Effector CD4-positive, alpha-beta T cell (primary cell): ENCODE measurements around the gene SNX9.
"Not testable (repeated sequence)": the region's sequence is repeated elsewhere in the genome, so short reads cannot be mapped to it uniquely, and the experiment has no call there.

Experiments
- DNase-seq: peaks from one replicate; pipeline ENCODE4 v3.0.0-alpha.2; 2020

The SNX9 gene

DNA sequence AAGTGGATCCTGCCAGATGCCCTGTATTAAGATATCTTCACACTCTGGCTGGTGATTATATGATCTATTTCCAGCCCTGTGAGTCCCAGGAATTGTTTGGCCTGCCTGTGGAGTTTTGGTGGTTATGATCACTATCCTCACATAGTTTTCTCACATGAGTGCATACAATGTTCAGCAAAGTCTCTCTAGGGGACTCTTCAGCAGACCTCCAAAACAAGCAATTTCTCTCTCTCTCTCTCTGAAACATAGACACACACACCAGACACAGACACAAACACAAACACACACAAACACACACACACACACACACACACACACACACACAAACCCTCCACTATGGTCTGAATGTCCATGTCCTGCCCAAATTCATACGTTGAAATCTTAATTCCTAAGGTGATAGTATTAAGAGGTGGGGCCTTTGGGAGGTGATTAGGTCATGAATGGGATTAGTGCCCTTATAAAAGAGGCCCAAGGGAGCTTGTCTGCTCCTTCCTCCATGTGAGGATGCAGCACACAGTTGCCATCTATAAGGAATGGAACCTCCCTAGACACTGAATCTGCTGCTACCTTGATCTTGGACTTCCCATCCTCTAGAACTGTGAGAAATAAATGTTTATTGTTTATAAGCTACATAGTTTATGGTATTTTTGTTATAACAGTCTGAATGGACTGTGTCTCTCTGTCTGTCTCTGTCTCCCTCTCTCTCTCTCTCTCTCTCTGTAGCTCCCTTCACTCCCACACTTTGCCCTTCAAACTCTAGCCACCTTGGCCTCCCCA, 136.6 kb downstream of the SNX9 start:
- DNase-seq: no peak

DNA sequence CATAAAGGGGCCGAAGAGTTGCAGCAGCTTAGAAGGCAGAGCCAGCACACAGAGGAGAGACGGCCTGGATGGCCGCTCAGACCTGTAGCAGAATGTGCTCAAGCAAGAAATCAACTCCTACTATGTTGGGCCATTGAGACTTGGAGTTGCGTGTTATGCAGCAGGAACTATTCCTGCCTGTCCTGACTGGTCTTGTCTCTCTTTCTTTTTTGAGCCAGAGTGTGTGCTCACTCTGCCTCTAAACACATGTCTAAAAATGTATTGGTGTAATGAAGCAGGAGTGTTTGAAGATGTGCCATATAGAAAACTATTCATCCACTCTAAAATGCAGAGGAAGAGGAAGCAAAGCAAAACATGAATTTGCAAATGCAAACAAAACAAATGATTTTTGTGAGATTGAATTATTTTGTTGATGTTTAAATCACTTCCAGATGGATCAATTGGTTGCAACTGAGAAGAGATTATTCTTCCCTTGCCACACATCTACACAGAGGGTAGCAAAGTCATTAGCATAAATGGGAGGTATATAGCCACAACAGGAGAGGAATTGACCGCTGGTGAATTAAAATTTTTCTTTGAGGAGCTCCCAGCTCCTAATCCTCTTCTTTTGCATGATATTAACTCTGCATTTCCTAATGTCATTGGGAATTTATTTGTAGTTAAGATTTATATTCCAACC, 138.2 kb downstream of the SNX9 start:
- no peak for DNase-seq

DNA sequence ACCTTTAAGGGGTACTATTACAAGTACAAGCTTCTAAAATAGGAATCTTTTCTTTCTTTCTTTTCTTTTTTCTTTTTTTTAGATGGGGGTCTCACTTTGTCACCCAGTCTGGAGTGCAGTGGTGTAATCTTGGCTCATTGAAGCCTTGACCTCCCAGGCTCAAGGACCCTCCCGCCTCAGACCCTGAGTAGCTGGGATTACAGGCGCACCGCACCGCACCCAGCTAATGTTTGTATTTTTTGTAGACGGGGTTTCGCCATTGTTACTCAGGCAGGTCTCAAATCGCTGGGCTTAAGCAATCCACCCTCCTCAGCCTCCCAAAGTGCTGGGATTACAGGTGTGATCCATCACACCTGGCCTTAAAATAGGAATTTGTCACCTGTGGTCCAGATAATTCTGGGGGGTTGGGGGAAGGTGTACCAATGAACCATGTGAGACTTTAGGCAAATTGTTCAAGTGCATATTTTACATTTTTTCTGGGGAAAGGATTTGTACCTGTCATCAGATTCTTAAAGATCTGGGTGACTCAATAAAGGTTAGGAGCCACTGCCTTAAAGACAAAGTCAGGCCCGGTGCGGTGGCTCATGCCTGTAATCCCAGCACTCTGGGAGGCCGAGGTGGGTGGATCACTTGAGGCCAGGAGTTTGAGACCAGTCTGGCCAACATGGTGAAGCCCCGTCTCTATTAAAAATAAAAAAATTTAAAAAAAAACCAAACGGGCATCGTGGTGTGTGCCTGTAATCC, 139.0 kb downstream of the SNX9 start:
- DNase-seq: no peak

DNA sequence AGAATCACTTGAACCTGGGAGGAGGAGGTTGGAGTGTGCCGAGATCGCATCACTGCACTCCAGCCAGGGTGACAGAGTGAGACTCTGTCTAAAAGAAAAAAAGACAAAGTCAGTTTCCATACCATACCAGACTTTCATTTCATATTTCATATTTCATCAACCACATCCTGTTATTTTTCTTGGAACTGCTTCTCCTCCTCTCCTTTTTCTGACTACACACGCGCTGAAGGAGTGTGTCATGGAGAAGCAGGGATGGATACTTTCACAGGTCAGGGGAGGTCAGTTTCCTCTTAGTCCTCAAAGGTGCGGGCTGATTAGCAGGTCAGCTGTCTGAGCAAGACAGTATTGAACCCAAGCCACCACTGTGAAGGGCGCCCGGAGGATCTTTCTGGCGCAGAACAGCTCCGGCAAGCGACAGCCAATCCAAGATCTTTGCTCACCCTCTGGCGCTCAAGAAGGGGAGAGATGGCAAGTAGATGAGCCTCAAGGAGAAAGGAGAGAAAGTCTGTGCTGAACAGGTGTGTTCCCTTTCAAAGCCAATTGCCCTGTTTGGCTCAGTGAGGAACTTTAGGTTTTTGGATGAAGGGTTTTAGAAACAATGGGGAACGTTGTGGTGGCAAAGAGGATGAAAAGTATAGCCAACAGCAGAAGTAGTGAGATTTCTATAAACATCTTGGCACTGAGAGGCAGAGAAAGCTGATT, 139.7 kb downstream of the SNX9 start:
- no peak for DNase-seq

DNA sequence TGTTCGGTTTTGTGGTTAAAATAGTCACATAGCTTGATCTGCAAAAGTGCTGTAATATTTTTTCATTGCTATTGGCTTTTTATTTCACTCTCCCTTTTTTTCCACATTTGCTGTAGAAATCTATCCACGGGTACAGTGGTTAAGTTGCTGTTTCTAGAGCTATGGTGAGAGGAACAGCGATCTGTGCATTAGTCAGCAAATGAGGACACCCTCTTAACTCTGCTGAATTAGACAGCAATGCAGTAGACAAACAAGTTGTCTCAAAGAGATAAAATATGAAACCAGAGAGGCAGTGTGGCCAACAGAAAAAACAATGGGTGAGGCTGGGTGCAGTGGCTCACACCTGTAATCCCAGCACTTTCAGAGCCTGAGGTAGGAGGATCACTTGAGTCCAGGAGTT, 141.1 kb downstream of the SNX9 start:
- DNase-seq: no peak

DNA sequence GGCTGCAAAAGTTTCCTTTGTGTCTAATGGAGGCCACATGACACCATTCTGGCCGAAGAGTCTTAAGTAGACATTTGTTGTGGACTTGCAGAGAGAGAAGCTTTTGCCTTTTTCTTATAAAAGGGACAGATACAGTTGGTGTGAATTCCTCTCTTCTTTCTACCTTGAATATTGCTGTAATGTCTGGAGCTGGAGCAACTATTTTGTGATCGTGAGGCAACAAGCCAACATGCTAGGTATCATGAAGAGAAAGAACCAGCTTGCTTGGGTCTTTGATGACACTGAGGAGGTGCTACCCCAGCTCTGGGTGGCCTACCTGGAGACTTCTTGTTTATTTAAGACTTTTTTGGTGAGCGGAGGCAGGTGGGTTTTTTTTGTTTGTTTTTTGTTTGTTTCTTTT, 142.3 kb downstream of the SNX9 start:
- no peak for DNase-seq

DNA sequence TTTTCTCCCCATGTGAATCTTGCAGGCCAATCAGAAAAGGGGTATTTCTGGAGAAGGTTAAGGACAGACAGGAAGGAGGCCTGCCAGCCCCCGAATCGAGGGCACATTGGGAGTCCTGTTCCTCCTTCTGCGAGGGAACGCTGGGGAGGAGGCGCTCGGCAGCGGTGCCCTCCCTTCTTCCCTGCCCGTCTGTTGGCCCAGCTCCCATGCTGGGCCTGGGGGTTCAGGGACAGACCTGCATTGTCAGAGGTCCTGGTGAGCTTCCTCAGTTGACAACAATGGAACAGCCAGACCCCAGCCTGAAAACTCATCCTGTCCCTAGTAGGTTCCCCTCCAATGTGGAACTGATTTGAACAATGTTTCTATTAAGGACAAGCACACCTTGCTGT, 143.5 kb downstream of the SNX9 start:
- no peak for DNase-seq

DNA sequence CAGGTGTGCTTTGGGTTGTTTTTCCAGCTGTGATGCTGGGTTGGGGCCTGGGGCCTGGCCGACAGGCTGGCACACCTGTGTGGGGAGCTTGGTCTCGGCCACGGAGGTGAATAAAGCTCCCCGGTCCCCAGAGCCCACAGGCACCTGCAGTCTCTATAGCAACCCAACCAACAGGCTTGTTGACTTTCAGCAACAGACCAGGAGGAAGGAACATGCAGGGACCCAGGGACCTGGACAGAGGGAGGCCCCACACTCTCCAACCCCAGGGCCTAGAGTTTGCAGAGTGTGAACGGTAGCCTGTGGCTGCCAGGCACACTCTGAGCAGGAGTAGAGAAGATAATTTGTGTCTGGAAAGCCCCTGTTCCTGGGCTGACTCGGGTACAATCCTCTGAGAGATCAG, 144.0 kb downstream of the SNX9 start:
- DNase-seq: no peak

DNA sequence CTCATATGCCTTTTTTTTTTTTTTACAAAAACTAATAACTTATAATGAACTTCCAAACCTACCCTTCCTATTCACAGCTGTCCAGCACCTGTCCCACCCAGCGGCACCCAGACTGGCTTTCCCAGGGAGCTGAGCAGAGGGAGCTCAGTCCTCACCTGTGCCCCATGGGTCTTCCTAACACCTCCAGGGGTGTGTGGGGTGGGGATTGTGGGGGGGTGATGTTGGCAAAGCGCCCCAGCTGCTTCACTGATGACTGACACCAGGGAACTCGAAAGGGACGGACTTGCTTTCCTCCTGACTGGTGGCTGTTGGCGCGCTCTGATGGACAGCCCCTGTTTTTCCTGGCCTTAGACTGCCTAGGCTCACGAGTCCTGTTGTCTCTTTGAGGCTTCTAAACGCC, 144.4 kb downstream of the SNX9 start:
- DNase-seq: no peak

DNA sequence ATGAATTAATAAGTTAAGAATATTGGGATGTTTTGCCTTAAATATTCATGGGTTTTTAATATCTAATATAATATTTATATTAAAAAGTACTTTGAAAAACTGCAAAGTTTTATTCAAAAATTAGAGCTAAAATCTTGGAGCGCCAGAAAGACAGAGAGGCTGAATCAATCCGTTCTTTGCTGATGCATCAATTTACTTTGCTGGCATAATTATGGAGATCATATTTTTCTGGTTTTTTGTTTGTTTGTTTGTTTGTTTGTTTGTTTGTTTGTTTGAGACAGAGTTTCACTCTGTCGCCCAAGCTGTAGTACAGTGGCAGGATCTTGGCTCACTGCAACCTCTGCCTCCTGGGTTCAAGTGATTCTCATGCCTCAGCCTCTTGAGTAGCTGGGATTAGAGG, 149.1 kb downstream of the SNX9 start:
- DNase-seq: not testable (repeated sequence)

DNA sequence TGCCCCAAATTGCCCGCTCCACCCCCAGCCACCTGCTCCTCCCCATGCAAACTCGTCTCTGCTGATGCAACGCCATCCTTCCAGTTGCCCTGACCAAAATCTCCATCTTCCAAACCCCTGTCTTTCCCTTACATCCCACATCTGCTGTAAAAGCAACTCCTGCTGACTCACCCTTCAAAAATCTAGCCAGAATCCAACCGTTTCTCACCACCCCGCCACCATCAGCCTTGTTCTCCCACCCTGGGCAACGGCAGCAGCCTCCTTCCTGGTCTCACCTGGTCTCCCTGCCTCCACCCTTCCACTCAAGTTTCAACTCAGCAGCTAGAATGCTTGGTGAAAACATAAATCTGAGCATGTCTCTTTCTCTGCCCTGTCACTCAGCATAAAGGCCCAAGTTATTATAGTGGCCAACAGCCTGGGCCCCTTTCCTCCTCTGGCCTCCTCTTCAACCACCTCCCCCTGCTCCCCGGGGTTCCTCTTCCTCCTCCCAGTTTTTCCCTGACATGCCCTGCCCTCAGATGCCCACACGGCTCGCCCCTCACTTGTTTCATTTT, 151.4 kb downstream of the SNX9 start:
- no peak for DNase-seq

DNA sequence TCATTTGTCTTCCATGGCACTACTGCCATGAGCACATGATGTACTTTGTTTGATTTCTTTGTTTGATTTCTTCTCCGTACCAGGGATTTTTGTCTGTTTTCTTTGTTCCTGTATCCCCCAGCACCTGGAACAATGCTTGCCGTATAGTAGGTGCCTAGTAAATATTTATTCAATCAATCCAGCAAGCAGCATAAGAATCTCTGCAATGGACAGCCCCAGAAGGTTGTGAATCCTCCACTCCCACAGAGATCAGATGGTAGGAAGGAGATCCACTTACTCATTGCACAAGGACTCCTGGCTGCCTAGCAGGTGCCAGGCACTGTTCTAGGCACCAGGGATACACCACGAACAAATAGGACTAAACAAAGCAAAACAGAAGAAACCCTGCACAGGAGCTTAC, 151.9 kb downstream of the SNX9 start:
- DNase-seq: no peak

DNA sequence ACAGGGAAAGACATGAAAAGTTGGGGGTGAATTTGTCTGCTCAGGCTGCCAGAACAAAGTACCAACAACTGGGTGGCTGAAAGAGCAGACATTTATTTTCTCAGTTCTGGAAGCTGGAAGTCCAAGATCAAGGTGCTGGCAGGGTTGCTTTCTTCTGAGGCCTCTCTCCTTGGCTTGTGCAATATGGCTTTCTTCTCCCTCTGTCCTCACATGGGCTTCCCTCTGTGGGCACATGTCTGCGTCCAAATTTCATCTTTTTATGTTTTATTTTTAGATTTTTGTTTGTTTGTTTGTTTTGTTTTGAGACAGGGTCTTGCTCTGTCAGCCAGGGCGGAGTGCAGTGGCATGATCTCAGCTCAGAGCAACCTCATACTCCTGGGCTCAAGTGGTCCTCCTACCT, 152.4 kb downstream of the SNX9 start:
- no peak for DNase-seq

DNA sequence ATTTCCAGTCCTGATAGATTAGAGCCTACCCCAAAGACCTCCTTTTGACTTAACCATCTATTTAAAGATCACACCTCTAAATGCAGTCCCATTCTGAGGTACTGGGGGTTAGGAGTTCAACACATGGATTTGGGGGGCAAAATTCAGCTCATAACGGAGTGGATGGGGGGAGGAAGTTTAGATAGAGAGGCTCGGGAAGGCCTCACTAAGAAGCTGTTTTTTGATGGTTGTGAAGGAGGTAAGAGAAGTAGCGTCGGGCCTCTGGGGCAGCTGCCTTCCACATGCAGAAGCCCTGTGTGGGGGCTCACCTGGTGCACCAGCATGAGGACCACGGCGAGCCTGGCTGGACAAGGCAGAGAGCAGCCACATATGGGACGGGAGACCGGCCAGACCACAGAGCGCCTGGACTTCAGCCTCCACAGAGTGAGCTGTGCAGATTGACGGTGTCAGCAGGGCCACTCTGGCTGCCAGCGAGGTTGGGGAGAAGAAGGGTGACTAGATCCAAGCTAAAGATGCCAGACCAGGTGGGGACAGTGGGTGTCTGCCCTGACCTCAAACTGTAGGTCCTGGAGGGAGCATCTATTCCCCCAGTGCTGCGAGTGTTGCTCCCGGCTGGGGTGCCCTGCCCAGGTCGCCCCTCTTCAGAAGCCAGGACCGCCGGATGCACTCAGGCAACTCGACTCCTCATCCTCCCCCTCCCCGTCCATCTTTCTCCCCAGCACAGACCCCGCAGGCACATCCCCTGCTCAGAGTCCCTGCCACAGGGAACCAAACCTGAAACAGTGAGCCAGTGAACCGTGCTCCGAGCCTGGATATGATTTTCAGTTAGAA, 153.5 kb downstream of the SNX9 start:
- no peak for DNase-seq

DNA sequence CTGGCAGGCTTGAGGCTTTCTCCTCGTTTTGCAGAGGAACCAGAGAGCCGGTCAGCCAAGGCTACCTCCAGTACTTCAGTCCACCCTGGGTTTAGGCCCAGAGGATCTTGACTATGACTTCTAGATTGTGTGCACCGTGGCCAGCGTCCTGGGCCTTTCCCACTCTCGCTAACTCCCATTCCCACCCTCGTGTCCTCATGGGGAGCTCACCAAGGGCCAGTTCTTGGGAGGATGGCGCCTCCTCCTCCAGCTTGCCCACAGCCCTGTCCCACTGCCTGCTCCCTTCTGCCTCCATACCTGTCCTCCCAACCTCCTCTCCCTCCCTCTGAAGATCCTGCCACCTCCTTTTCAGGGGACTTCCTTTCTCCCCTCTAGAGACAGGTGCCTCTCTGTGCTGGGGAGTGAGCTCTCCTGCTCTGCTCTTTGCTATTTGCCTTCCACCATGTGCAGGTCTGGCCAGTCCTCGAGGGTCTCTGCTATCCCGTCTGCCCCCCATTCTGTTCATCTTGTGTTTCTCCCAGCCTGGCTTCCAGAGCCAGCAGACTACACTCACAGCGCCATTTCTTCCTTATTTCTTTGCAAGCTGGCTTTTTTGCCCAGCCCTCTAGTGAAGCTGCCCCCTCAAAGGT, 154.2 kb downstream of the SNX9 start:
- no peak for DNase-seq

DNA sequence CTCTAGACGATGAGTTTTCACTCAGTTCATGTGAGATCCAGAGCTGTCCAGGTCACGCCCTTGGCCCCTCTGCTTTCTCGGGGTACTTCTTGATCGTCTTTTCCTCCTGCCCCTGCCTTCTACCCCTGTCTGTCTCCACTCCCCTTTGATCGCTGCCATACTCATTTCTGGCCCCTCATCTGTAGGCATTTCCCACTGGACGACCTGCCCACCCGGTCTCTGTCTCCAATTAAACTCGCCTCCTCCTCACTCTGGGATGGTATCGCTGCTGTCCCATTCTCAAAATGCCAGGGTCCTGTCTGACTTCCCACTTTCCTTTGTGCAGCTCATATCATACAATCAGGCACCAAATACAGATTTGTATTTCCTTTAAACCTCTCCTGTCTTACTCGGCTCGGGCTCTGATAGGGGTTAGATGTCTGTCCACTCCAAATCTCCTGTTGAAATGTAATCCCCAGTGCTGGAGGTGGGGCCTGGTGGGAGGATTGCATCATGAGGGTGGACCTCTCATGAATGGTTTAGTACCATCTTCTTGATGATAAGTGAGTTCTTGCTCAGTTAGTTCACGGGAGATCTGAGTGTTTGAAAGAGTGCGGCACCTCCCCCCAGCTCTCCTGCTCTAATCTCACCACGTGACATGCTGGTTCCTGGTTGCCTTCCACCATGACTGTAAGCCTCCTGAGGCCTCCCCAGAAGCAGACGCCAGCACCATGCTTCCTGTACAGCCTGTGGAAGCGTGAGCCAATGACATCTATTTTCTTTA, 155.2 kb downstream of the SNX9 start:
- no peak for DNase-seq

DNA sequence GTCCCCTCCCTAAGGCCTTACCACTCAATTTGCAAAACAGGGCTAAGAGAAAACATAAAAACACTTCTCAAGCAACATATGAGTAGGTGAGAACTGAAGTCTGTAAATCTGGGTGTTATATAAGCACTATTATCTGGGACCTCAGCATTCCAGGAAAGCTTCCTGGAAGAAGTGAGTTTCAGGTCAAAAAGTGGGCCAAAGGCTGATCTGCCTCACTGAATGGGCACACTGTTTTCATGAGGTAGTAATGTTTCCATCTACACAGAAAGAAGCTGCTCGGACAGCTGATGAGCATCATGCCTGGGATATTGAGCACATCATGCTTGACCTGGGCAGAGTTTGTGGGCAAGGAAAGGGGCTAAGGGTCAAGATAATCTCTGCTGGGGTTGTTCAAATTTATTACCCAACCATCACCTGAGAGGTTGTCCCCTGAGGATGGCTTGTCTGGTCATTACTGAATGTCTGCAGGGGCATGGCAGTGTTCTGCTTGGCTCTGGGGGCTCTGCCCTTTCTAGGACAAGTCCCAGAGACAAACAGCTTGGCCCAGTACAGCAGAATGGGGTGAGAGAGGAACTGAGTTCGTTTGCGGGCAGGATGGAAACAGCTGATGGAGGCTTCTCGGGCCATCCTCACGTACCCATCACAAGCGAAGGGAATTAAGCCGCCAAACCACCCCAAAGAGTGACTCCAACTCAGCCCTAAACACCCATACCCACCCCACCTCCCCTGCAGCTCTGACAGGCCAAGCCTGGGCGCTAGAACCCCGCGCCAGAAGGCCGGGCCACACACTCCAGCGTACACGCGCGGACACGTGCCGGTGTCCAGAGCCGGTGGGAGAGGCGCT, 157.5 kb downstream of the SNX9 start:
- peak; percentile 7 for DNase-seq

DNA sequence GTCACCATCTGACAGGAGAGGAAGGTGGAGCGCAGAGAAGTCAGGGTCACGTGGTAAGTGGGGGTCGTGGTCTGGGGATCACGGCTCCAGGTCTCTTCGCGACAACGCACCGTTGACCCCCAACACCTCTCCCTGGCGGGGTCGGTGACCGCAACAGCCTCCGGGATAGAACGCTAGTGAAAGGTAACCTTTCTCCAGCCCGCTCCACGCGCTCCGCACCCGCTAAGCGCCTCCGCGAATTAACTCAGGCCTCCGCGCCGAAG, 158.0 kb downstream of the SNX9 start:
- no peak for DNase-seq

DNA sequence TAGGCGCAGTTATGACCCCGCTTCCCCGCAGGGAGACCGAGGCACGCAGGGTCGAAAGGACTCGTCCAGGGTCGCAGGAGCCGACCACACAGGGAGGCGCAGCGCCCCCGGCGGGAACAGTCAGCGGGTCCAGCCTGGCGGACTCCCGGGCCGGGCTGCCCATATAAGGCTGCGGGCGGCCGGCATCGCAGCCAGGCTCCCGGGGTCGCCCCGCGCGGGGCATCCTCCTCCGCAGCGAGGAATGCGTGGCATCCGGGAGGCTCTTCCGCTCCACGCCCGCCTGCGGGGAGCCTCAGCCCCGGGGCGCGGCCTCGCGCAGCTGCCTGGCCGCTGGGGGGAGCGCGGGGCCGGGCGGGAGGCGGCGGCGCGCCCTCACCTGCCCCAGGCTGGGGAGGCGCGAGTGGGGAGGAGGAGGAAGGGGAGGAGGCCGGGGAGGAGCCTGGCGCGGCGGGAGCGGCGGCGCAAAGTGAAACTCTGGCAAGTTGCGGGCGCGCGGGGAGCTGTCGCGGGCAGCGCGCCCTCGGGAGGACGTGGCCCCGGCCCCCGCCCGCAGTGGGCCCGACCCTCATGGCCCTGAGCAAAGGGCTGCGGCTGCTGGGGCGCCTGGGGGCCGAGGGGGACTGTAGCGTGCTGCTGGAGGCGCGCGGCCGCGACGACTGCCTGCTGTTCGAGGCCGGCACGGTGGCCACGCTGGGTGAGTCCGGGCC, 158.5 kb downstream of the SNX9 start, which contains the start of gene SYNJ2:
Gene SYNJ2, plus strand, starts transcription at position 469 of the 707 bp plus-strand sequence. Its CDS starts 99 bp downstream, at position 568.
- peak; percentile 75 for DNase-seq
